IMR-90 (cell line): Measurements from ENCODE around the gene ARPC5L. TPM values are rescaled to one million over a fixed set of nuclear protein-coding genes. Genes with fewer than 3 reads are reported as not detected.

ENCODE experiments used
- ATAC-seq: fragments of 200-7000 bp; cut with Tn5 transposase; 2 replicates; pipeline ENCODE4 v1.9.1; 2020; ENCODE audit warnings: low read depth, mild to moderate bottlenecking, moderate library complexity
- BruUV-seq: library from RNA; stranded (reverse); fragments of 400-500 nt; replicated peaks from 2 replicates; lab custom pipeline; 2021; lab: Mats Ljungman, UMichigan
- CTCF ChIA-PET: fragments of 300-600 bp; formaldehyde crosslinking; extraction: SDS; loops from one replicate; lab custom pipeline; 2021; ENCODE audit warnings: antibody characterized with exemption; lab: Yijun Ruan, JAX
- POLR2A ChIA-PET: fragments of 300-600 bp; sonication (Branson Sonifier 250); formaldehyde crosslinking; loops from one replicate; lab custom pipeline; 2022; ENCODE audit warnings: antibody characterized with exemption; ENCODE audit not compliant: unreplicated experiment; lab: Charles Lee
- DNase-seq: peaks from one replicate; pipeline ENCODE4 v3.0.0; 2013
- H2AFZ ChIP-seq: replicated peaks from 2 replicates; pipeline ENCODE3; 2013; ENCODE audit warnings: low read length, mild to moderate bottlenecking; ENCODE audit not compliant: poor library complexity
- H2AK5ac ChIP-seq: 2 replicates; pipeline ENCODE4 v1.6.1; 2013; ENCODE audit warnings: low read depth, low read length, inconsistent platforms
- H2AK9ac ChIP-seq: replicated peaks from 2 replicates; pipeline ENCODE3; 2013; ENCODE audit warnings: mild to moderate bottlenecking, low read depth, low read length, moderate library complexity; ENCODE audit not compliant: poor library complexity
- H2BK120ac ChIP-seq: 2 replicates; pipeline ENCODE4 v1.6.1; 2013; ENCODE audit warnings: low read depth, low read length, inconsistent platforms
- H2BK15ac ChIP-seq: 3 replicates; pipeline ENCODE4 v1.6.1; 2013; ENCODE audit warnings: low read depth, low read length, inconsistent platforms
- H2BK20ac ChIP-seq: 2 replicates; pipeline ENCODE4 v1.6.1; 2013; ENCODE audit warnings: low read depth, mild to moderate bottlenecking, inconsistent platforms, low read length, moderate library complexity
- H2BK5ac ChIP-seq: 2 replicates; pipeline ENCODE4 v1.6.1; 2013; ENCODE audit warnings: mild to moderate bottlenecking, low read depth, low read length, inconsistent platforms; ENCODE audit not compliant: poor library complexity, severe bottlenecking
- H3K14ac ChIP-seq: replicated peaks from 2 replicates; pipeline ENCODE4 v1.6.1; 2013; ENCODE audit warnings: low read depth, low read length, inconsistent platforms
- H3K18ac ChIP-seq: 2 replicates; pipeline ENCODE4 v1.6.1; 2013; ENCODE audit warnings: low read depth, low read length, control low read depth
- H3K23ac ChIP-seq: 2 replicates; pipeline ENCODE4 v1.6.1; 2013; ENCODE audit warnings: low read depth, low read length, inconsistent platforms
- H3K27ac ChIP-seq: 2 replicates; pipeline ENCODE4 v1.5.1; 2013; ENCODE audit warnings: mild to moderate bottlenecking, control low read depth, low read length; ENCODE audit not compliant: insufficient read depth
- H3K27me3 ChIP-seq: 2 replicates; pipeline ENCODE4 v1.6.1; 2013; ENCODE audit warnings: low read length; ENCODE audit not compliant: control insufficient read depth, insufficient read depth
- H3K36me3 ChIP-seq: 2 replicates; pipeline ENCODE4 v1.6.1; 2013; ENCODE audit warnings: low read length, mixed read lengths; ENCODE audit not compliant: control insufficient read depth, insufficient read depth
- H3K4ac ChIP-seq: 2 replicates; pipeline ENCODE4 v1.6.1; 2013; ENCODE audit warnings: low read depth, low read length, inconsistent platforms
- H3K4me1 ChIP-seq: 2 replicates; pipeline ENCODE4 v1.6.1; 2013; ENCODE audit warnings: low read length, mixed read lengths; ENCODE audit not compliant: control insufficient read depth, insufficient read depth
- H3K4me2 ChIP-seq: 2 replicates; pipeline ENCODE4 v1.6.1; 2013; ENCODE audit warnings: low read depth, mild to moderate bottlenecking, control low read depth, low read length, moderate library complexity
- H3K4me3 ChIP-seq: 2 replicates; pipeline ENCODE4 v1.5.1; 2013; ENCODE audit warnings: low read depth, mild to moderate bottlenecking, control low read depth, low read length, moderate library complexity; ENCODE audit not compliant: insufficient read depth
- H3K56ac ChIP-seq: 2 replicates; pipeline ENCODE4 v1.6.1; 2013; ENCODE audit warnings: low read length, inconsistent platforms; ENCODE audit not compliant: insufficient read depth; ENCODE audit errors: extremely low read depth
- H3K79me1 ChIP-seq, 2 experiments: 2 replicates each; pipeline ENCODE4 v1.6.1; 2013; ENCODE audit warnings: low read length in 2 of 2, inconsistent platforms in 1 of 2, low read depth in 1 of 2
- H3K9ac ChIP-seq: 2 replicates; pipeline ENCODE4 v1.6.1; 2013; ENCODE audit warnings: low read depth, low read length, control low read depth
- H3K9me1 ChIP-seq: 2 replicates; pipeline ENCODE4 v1.6.1; 2013; ENCODE audit warnings: low read length, inconsistent platforms; ENCODE audit not compliant: insufficient read depth
- H3K9me3 ChIP-seq: 2 replicates; pipeline ENCODE4 v1.6.1; 2013; ENCODE audit warnings: low read length; ENCODE audit not compliant: control insufficient read depth, insufficient read depth
- H4K20me1 ChIP-seq: 2 replicates; pipeline ENCODE4 v1.6.1; 2013; ENCODE audit warnings: low read length, inconsistent platforms; ENCODE audit not compliant: insufficient read depth
- H4K5ac ChIP-seq: 2 replicates; pipeline ENCODE4 v1.6.1; 2013; ENCODE audit warnings: mild to moderate bottlenecking, low read depth, low read length, control low read depth
- H4K8ac ChIP-seq, 2 experiments: 2 replicates each; pipeline ENCODE4 v1.6.1; 2013; ENCODE audit warnings: low read depth in 2 of 2, low read length in 2 of 2, control low read depth in 1 of 2, inconsistent platforms in 1 of 2
- H4K91ac ChIP-seq: 2 replicates; pipeline ENCODE4 v1.6.1; 2013; ENCODE audit warnings: low read depth, low read length, inconsistent platforms; ENCODE audit not compliant: insufficient read depth
- BHLHE40 ChIP-seq: fragments of 150-350 bp; IDR thresholded peaks from 2 replicates; pipeline ENCODE4 v1.6.1; 2016; ENCODE audit warnings: mild to moderate bottlenecking, low read depth, low read length
- CEBPB ChIP-seq: IDR thresholded peaks from 2 replicates; pipeline ENCODE4 v1.6.1; 2012; ENCODE audit warnings: low read depth, low read length, improper control_type of control experiment
- CHD1 ChIP-seq: IDR thresholded peaks from 2 replicates; pipeline ENCODE4 v1.6.1; 2012; ENCODE audit warnings: low read depth, low read length, improper control_type of control experiment
- CTCF ChIP-seq: conservative IDR thresholded peaks from 2 replicates; pipeline ENCODE4 v1.5.1; 2012; ENCODE audit warnings: mild to moderate bottlenecking, low read depth, low read length, improper control_type of control experiment
- MAFK ChIP-seq: IDR thresholded peaks from 2 replicates; pipeline ENCODE4 v1.6.1; 2012; ENCODE audit warnings: low read depth, low read length, improper control_type of control experiment
- MAZ ChIP-seq: IDR thresholded peaks from 2 replicates; pipeline ENCODE4 v1.6.1; 2012; ENCODE audit warnings: low read depth, mild to moderate bottlenecking, low read length, improper control_type of control experiment, moderate library complexity, borderline replicate concordance
- MXI1 ChIP-seq: IDR thresholded peaks from 2 replicates; pipeline ENCODE4 v1.6.1; 2012; ENCODE audit warnings: low read depth, mild to moderate bottlenecking, low read length, moderate library complexity, borderline replicate concordance
- NFE2L2 ChIP-seq: fragments of 150-350 bp; IDR thresholded peaks from 2 replicates; pipeline ENCODE4 v1.6.1; 2016; ENCODE audit warnings: low read depth, mild to moderate bottlenecking, low read length
- POLR2A ChIP-seq: IDR thresholded peaks from 2 replicates; pipeline ENCODE4 v1.6.1; 2012; ENCODE audit warnings: mild to moderate bottlenecking, low read depth, low read length
- RAD21 ChIP-seq: IDR thresholded peaks from 2 replicates; pipeline ENCODE4 v1.6.1; 2012; ENCODE audit warnings: low read length, improper control_type of control experiment
- RCOR1 ChIP-seq: IDR thresholded peaks from 2 replicates; pipeline ENCODE4 v1.6.1; 2012; ENCODE audit warnings: mild to moderate bottlenecking, low read length, improper control_type of control experiment; ENCODE audit not compliant: insufficient replicate concordance
- RFX5 ChIP-seq: IDR thresholded peaks from 2 replicates; pipeline ENCODE4 v1.8.0; 2012; ENCODE audit warnings: low read depth, mild to moderate bottlenecking, low read length, moderate library complexity
- WGBS, 2 experiments: methylation state at CpG; one replicate each; pipeline versions ENCODE4 v1.1.5 to v1.1.7; 2013; ENCODE audit warnings: missing lambda C conversion rate in 2 of 2; ENCODE audit not compliant: insufficient read length in 1 of 2; ENCODE audit errors: extremely low coverage in 2 of 2; 5-methylcytosine and 5-hydroxymethylcytosine counted together
- dilution Hi-C: fragments of 300-500 bp; cut with HindIII; formaldehyde crosslinking; loops from one replicate; pipeline ENCODE4 v1.14.3; 2018; ENCODE audit warnings: low sequenced_read_pairs; ENCODE audit not compliant: unreplicated experiment
- in situ Hi-C: fragments of 300-500 bp; cut with MboI; formaldehyde crosslinking; loops from 3 replicates; pipeline ENCODE4 v1.14.3; 2019; ENCODE audit warnings: low sequenced_read_pairs, inconsistent platforms, mixed read lengths
- intact Hi-C: fragments of 100-400 bp; cut with micrococcal nuclease; formaldehyde crosslinking; loops from 2 replicates; pipeline ENCODE4 v1.10.0; 2022
- polyA plus RNA-seq, 3 experiments: library from polyadenylated mRNA; depleted of rRNA; stranded (reverse); fragments of >200 nt; gene quantifications; 2 replicates each; pipeline ENCODE4 v1.2.3, GENCODE V29; 2012; ENCODE audit warnings: low replicate concordance in 1 of 3
- total RNA-seq: library from RNA; depleted of rRNA; stranded (reverse); fragments of >200 nt; gene quantifications from 2 replicates; pipeline ENCODE4 v1.2.3, GENCODE V29; 2012
- TF ChIP-seq, protein P1 (sequence below): fragments of 150-350 bp; IDR thresholded peaks from 2 replicates; pipeline ENCODE4 v1.6.1; 2017; ENCODE audit warnings: mild to moderate bottlenecking, antibody characterized with exemption, low read length, low read depth
- TF ChIP-seq, protein P2 (sequence below): fragments of 150-350 bp; IDR thresholded peaks from 2 replicates; pipeline ENCODE4 v1.6.1; 2016; ENCODE audit warnings: low read depth, mild to moderate bottlenecking, low read length, moderate library complexity, borderline replicate concordance

ARPC5L gene
- total and polyA plus RNA-seq, 2 of the 4 experiments (the other 2 are of a cell fraction): 11.1 to 53.8 TPM

GRCh38 chr9:124855944-124856765 is 5.8 kb upstream of the ARPC5L start:
- WGBS, 2 experiments: 59% methylated on average over 5 of the region's 16 CpGs; no CpG with 5 or more reads in 1 of the 2 experiments
- H3K4me2 ChIP-seq: no peak overlapping the region
- H4K8ac ChIP-seq: no peak overlapping the region
- H3K18ac ChIP-seq: no peak overlapping the region
- no peak overlapping the region for H2BK120ac ChIP-seq
- peaks cover 56% of the 10 kb centered on the region for H4K20me1 ChIP-seq
- DNase-seq (no peak), ATAC-seq (peak; percentile 25; the same call in 1 of the 2 replicates)
- H3K9me1 ChIP-seq: peaks cover 4% of the 10 kb centered on the region; the same call in 1 of the 2 replicates
- H2BK15ac ChIP-seq: no peak overlapping the region
- no peak overlapping the region for H4K91ac ChIP-seq
- H3K9ac ChIP-seq: no peak overlapping the region
- peaks cover 13 to 38% of the 10 kb centered on the region in 2 experiments for H3K79me1 ChIP-seq
- H3K4me1 ChIP-seq: peaks cover 9% of the 10 kb centered on the region
- intact Hi-C loops (loop anchor here (10.0 kb wide), 1 partner anchor 241 kb away; no protein-coding TSS in a partner anchor), in situ Hi-C loops (no loop called here), dilution Hi-C loops (no loop called here)
- POLR2A ChIA-PET: interaction anchor here (0.5 to 1.0 kb wide), 2 partner anchors 66 to 87 kb away, joined by 3 to 4 read pairs; no protein-coding TSS in a partner anchor
- H2BK5ac ChIP-seq: no peak overlapping the region
- no peak overlapping the region for H4K5ac ChIP-seq
- no peak overlapping the region for H2AK5ac ChIP-seq
- no peak overlapping the region for H3K23ac ChIP-seq
- H3K4ac ChIP-seq: no peak overlapping the region
- CTCF ChIA-PET: interaction anchor here (0.6 to 5.7 kb wide), 4 partner anchors 43 to 89 kb away, joined by 3 to 165 read pairs (median 3); partner anchors contain the start of genes NR6A1 and OLFML2A
- no TSS peak for BruUV-seq
- peak overlapping the region; percentile 76 for H2AK9ac ChIP-seq
- H3K27me3 ChIP-seq: no peaks in the 10 kb centered on the region
- no peak overlapping the region for H3K27ac ChIP-seq
- peaks cover 49% of the 10 kb centered on the region for H3K36me3 ChIP-seq
- H2BK20ac ChIP-seq: no peak overlapping the region
- no peaks in the 10 kb centered on the region for H3K9me3 ChIP-seq
- no peak overlapping the region for H2AFZ ChIP-seq
- no peak overlapping the region for H3K4me3 ChIP-seq
- H3K14ac ChIP-seq: no peak overlapping the region
- H3K56ac ChIP-seq: no peak overlapping the region; the same call in 1 of the 2 replicates
- no peak for TF ChIP-seq MXI1
- no peak for TF ChIP-seq MAZ
- TF ChIP-seq NFE2L2: no peak
- TF ChIP-seq RAD21: peak; percentile 50
- no peak for TF ChIP-seq CEBPB
- no peak for TF ChIP-seq CHD1
- no peak for TF ChIP-seq POLR2A
- TF ChIP-seq, protein P1, sequence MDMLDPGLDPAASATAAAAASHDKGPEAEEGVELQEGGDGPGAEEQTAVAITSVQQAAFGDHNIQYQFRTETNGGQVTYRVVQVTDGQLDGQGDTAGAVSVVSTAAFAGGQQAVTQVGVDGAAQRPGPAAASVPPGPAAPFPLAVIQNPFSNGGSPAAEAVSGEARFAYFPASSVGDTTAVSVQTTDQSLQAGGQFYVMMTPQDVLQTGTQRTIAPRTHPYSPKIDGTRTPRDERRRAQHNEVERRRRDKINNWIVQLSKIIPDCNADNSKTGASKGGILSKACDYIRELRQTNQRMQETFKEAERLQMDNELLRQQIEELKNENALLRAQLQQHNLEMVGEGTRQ: no peak
- no peak for TF ChIP-seq RCOR1
- TF ChIP-seq, protein P2, sequence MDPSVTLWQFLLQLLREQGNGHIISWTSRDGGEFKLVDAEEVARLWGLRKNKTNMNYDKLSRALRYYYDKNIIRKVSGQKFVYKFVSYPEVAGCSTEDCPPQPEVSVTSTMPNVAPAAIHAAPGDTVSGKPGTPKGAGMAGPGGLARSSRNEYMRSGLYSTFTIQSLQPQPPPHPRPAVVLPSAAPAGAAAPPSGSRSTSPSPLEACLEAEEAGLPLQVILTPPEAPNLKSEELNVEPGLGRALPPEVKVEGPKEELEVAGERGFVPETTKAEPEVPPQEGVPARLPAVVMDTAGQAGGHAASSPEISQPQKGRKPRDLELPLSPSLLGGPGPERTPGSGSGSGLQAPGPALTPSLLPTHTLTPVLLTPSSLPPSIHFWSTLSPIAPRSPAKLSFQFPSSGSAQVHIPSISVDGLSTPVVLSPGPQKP: no peak
- TF ChIP-seq MAFK: no peak
- TF ChIP-seq RFX5: no peak
- peak; percentile 47 for TF ChIP-seq CTCF
- no peak for TF ChIP-seq BHLHE40
